Hepatocyte (in vitro differentiated cells): ENCODE data around the gene PLEKHF1. TPM values are rescaled to one million over a fixed set of nuclear protein-coding genes. Genes with fewer than 3 reads are reported as not detected.

Experiments
- DNase-seq: peaks from one replicate; pipeline ENCODE4 v3.0.0-alpha.2; 2016; ENCODE audit warnings: low spot score
- H2AFZ ChIP-seq: fragments of 200-600 bp; sonication (generic); 2 replicates; pipeline ENCODE4 v1.6.0; 2016; ENCODE audit warnings: antibody characterized with exemption, mild to moderate bottlenecking
- H3K27ac ChIP-seq: fragments of 200-600 bp; sonication (generic); 2 replicates; pipeline ENCODE4 v1.5.1; 2016; ENCODE audit warnings: mild to moderate bottlenecking
- H3K27me3 ChIP-seq: fragments of 200-600 bp; sonication (generic); 2 replicates; pipeline ENCODE4 v1.6.1; 2016
- H3K36me3 ChIP-seq: fragments of 200-600 bp; sonication (generic); replicated peaks from 2 replicates; pipeline ENCODE4 v1.5.1; 2016; ENCODE audit warnings: low read depth; ENCODE audit not compliant: insufficient read depth
- H3K4me1 ChIP-seq: fragments of 200-600 bp; sonication (generic); 2 replicates; pipeline ENCODE4 v1.5.1; 2016; ENCODE audit warnings: mild to moderate bottlenecking, moderate library complexity; ENCODE audit not compliant: insufficient read depth
- H3K4me2 ChIP-seq: fragments of 200-600 bp; sonication (generic); 2 replicates; pipeline ENCODE4 v1.6.0; 2016
- H3K4me3 ChIP-seq: fragments of 200-600 bp; sonication (generic); 2 replicates; pipeline ENCODE4 v1.5.1; 2016; ENCODE audit warnings: mild to moderate bottlenecking
- H3K79me2 ChIP-seq: fragments of 200-600 bp; sonication (generic); 2 replicates; pipeline ENCODE4 v1.6.0; 2017; ENCODE audit warnings: mild to moderate bottlenecking
- H3K9me2 ChIP-seq: fragments of 200-600 bp; sonication (generic); replicated peaks from 2 replicates; pipeline ENCODE4 v1.6.0; 2017; ENCODE audit warnings: mild to moderate bottlenecking; ENCODE audit not compliant: insufficient read depth
- H3K9me3 ChIP-seq: fragments of 200-600 bp; sonication (generic); 2 replicates; pipeline ENCODE4 v1.5.1; 2016; ENCODE audit warnings: low read depth, mild to moderate bottlenecking
- H4K20me1 ChIP-seq: fragments of 200-600 bp; sonication (generic); 2 replicates; pipeline ENCODE4 v1.6.0; 2016; ENCODE audit warnings: mild to moderate bottlenecking; ENCODE audit not compliant: insufficient read depth, poor library complexity, severe bottlenecking
- CTCF ChIP-seq: fragments of 200-600 bp; sonication (generic); IDR thresholded peaks from 2 replicates; pipeline ENCODE4 v1.5.1; 2016; ENCODE audit warnings: antibody characterized with exemption, mild to moderate bottlenecking; ENCODE audit not compliant: poor library complexity
- EZH2 ChIP-seq: fragments of 200-600 bp; sonication (generic); IDR thresholded peaks from 2 replicates; pipeline ENCODE4 v1.6.1; 2016; ENCODE audit warnings: antibody characterized with exemption, mild to moderate bottlenecking, borderline replicate concordance
- EZH2phosphoT487 ChIP-seq: fragments of 200-600 bp; sonication (generic); IDR thresholded peaks from one replicate; pipeline ENCODE4 v1.6.1; 2018; ENCODE audit warnings: antibody characterized with exemption, mild to moderate bottlenecking, low read depth, moderate library complexity; ENCODE audit not compliant: unreplicated experiment, severe bottlenecking
- WGBS: methylation state at CpG from one replicate; pipeline ENCODE4 v1.1.6; 2016; ENCODE audit warnings: low lambda C conversion rate; ENCODE audit errors: missing lambda C conversion rate; 5-methylcytosine and 5-hydroxymethylcytosine counted together
- polyA plus RNA-seq: library from polyadenylated mRNA; unstranded; fragments of >200 nt; fragmentation: Nextera tagmentation; extraction: Ambion mirVana; gene quantifications from 2 replicates; pipeline ENCODE4 v1.2.1, GENCODE V29; 2016
- total RNA-seq: library from RNA; depleted of rRNA; stranded (reverse); fragments of >200 nt; gene quantifications from 2 replicates; pipeline ENCODE4 v1.2.3, GENCODE V29; 2014

The PLEKHF1 gene
- total and polyA plus RNA-seq, 2 experiments from 2014 or later: 2.4 to 2.7 TPM

- Histone ChIP-seq H4K20me1 (no peaks in the 10 kb centered on the region), H3K79me2 (no peaks in the 10 kb centered on the region), H3K27ac (peak overlapping the region; percentile 79), H3K4me2 (peak overlapping the region; percentile 62), H3K9me2 (no peaks in the 10 kb centered on the region), H3K27me3 (no peaks in the 10 kb centered on the region), H2AFZ (no peak overlapping the region), H3K9me3 (no peaks in the 10 kb centered on the region), H3K4me1 (peaks cover 35% of the 10 kb centered on the region), H3K36me3 (no peaks in the 10 kb centered on the region), H3K4me3 (no peak overlapping the region)
- TF ChIP-seq EZH2phosphoT487 (no peak), EZH2 (no peak), CTCF (no peak)
- 26% methylated on average over 1 of the region's 1 CpG for WGBS
- no peak for DNase-seq
Measured at GRCh38 chr19:29662278-29662603, 3.0 kb upstream of the PLEKHF1 start.

- Histone ChIP-seq H3K9me2 (no peaks in the 10 kb centered on the region), H3K27me3 (no peaks in the 10 kb centered on the region), H3K4me2 (peak overlapping the region; percentile 62), H3K4me3 (no peak overlapping the region), H3K79me2 (no peaks in the 10 kb centered on the region), H3K9me3 (no peaks in the 10 kb centered on the region), H3K4me1 (peaks cover 36% of the 10 kb centered on the region), H2AFZ (no peak overlapping the region), H4K20me1 (no peaks in the 10 kb centered on the region), H3K36me3 (no peaks in the 10 kb centered on the region), H3K27ac (peak overlapping the region; percentile 79)
- no peak for TF ChIP-seq CTCF
- no peak for TF ChIP-seq EZH2phosphoT487
- TF ChIP-seq EZH2: no peak
- peak; percentile 76 for DNase-seq
- WGBS: 46% methylated on average over 17 of the region's 17 CpGs
Measured at GRCh38 chr19:29662604-29663404, 2.5 kb upstream of the PLEKHF1 start.

DNA sequence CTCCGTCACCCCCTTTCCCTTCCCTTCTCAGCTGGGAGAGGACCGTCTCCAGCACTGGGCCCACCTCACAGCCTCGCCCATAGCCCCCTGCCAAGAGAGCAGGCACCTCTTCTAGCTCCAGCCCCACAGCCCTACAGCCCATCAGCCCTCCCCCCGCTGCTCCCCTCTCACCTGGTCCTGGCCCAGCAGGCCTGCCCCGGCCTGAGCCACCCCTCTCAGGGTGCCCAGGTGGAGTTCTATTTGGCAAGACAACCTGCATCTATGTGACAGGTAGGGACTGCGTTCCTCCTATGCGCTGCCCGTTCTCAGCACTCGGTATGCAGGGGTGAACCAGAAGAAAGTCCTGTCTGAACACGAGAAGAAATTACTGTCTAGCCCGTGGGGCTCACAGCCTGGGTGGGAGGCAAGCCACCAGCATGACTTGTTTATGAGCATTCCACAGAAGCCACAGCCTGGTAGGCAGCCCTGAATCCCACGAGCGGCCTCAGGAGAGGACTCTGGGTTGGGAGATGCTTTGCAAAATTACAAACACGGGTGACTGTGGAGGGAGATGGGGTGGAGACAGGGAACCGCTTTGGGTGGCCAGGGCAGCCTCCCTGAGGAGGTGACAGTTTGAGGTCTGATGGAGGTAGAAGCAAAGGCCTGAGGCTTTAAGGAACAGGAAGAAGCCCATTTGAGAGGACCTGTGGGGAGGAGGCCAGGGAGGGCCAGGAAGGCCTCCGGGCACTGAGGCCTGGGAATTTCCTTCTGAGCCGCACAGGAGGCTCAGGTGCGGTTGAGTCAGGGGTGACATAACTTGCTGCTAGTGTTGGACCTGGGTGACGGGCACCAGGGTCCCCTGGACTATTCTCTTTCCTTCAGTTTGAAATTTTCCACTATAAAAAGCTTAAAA lies 1.2 kb upstream of the PLEKHF1 start:
- 83% methylated on average over 17 of the region's 19 CpGs for WGBS
- TF ChIP-seq CTCF (no peak), EZH2 (no peak), EZH2phosphoT487 (no peak)
- no peak overlapping the region for H3K4me3 ChIP-seq

More for the DNA sequence above, 1.2 kb upstream of the PLEKHF1 start:
- Histone ChIP-seq H3K4me2 (peak overlapping the region; percentile 98), H3K36me3 (no peaks in the 10 kb centered on the region), H3K9me2 (no peaks in the 10 kb centered on the region), H3K27ac (no peak overlapping the region), H4K20me1 (no peaks in the 10 kb centered on the region), H3K9me3 (no peaks in the 10 kb centered on the region), H3K4me1 (peaks cover 36% of the 10 kb centered on the region), H3K27me3 (no peaks in the 10 kb centered on the region), H3K79me2 (no peaks in the 10 kb centered on the region), H2AFZ (no peak overlapping the region)
- no peak for DNase-seq
